MM.1S (cell line): ENCODE data around the gene SMIM38.

Experiments used
- DNase-seq: peaks from one replicate; pipeline ENCODE4 v3.0.0-alpha.2; 2015
- H2AFZ ChIP-seq: fragments of 300-600 bp; sonication (generic); 2 replicates; pipeline ENCODE4 v1.6.0; 2016; ENCODE audit warnings: antibody characterized with exemption, low read length
- H3F3A ChIP-seq: fragments of 300-600 bp; sonication (generic); 2 replicates; pipeline ENCODE4 v1.6.1; 2016; ENCODE audit warnings: mild to moderate bottlenecking, antibody characterized with exemption, low read length, moderate library complexity, mixed read lengths; ENCODE audit not compliant: insufficient read depth
- H3K27ac ChIP-seq: fragments of 300-600 bp; sonication (generic); 2 replicates; pipeline ENCODE4 v1.5.1; 2016; ENCODE audit warnings: mild to moderate bottlenecking, low read length
- H3K27me3 ChIP-seq: fragments of 300-600 bp; sonication (generic); replicated peaks from 2 replicates; pipeline ENCODE4 v1.6.0; 2016; ENCODE audit warnings: low read length; ENCODE audit not compliant: insufficient read depth
- H3K36me3 ChIP-seq: fragments of 300-600 bp; sonication (generic); replicated peaks from 2 replicates; pipeline ENCODE4 v1.6.1; 2016; ENCODE audit warnings: mild to moderate bottlenecking, low read length, mixed read lengths; ENCODE audit not compliant: insufficient read depth
- H3K4me1 ChIP-seq: fragments of 300-600 bp; sonication (generic); 2 replicates; pipeline ENCODE4 v1.6.1; 2016; ENCODE audit warnings: low read length, mixed read lengths
- H3K4me2 ChIP-seq: fragments of 300-600 bp; sonication (generic); 2 replicates; pipeline ENCODE4 v1.6.0; 2016; ENCODE audit warnings: low read depth, low read length
- H3K4me3 ChIP-seq: fragments of 300-600 bp; sonication (generic); 2 replicates; pipeline ENCODE4 v1.5.1; 2016; ENCODE audit warnings: low read length, mixed read lengths
- H3K79me2 ChIP-seq: fragments of 300-600 bp; sonication (generic); 2 replicates; pipeline ENCODE4 v1.6.1; 2016; ENCODE audit warnings: mixed run types, low read length, mixed read lengths
- H3K9ac ChIP-seq: fragments of 300-600 bp; sonication (generic); 2 replicates; pipeline ENCODE4 v1.6.1; 2016; ENCODE audit warnings: low read length, mixed read lengths
- H3K9me2 ChIP-seq: fragments of 300-600 bp; sonication (generic); replicated peaks from 2 replicates; pipeline ENCODE4 v1.6.1; 2016; ENCODE audit warnings: mild to moderate bottlenecking, low read length, mixed read lengths; ENCODE audit not compliant: insufficient read depth
- H3K9me3 ChIP-seq: fragments of 300-600 bp; sonication (generic); replicated peaks from 2 replicates; pipeline ENCODE4 v1.6.1; 2016; ENCODE audit warnings: mild to moderate bottlenecking, low read length, mixed read lengths; ENCODE audit not compliant: insufficient read depth
- H4K20me1 ChIP-seq: fragments of 300-600 bp; sonication (generic); 2 replicates; pipeline ENCODE4 v1.6.1; 2016; ENCODE audit warnings: mild to moderate bottlenecking, low read length, moderate library complexity, mixed read lengths; ENCODE audit not compliant: insufficient read depth
- CTCF ChIP-seq: fragments of 300-600 bp; sonication (generic); IDR thresholded peaks from 2 replicates; pipeline ENCODE4 v1.5.1; 2016; ENCODE audit warnings: antibody characterized with exemption, low read length, mixed read lengths
- EZH2 ChIP-seq: fragments of 300-600 bp; sonication (generic); optimal IDR thresholded peaks from 2 replicates; pipeline ENCODE3; 2017; ENCODE audit warnings: low read depth, mild to moderate bottlenecking, antibody characterized with exemption, low read length, mixed read lengths
- EZH2phosphoT487 ChIP-seq: fragments of 300-600 bp; sonication (generic); IDR thresholded peaks from 2 replicates; pipeline ENCODE4 v1.6.1; 2018; ENCODE audit warnings: antibody characterized with exemption, low read length

Gene SMIM38

GRCh38 chr11:69159150-69159852, 3.6 kb downstream of the SMIM38 start:
- H3K27me3 ChIP-seq = peaks cover 42% of the 10 kb centered on the region
- H3K36me3 ChIP-seq = no peaks in the 10 kb centered on the region
- no peak overlapping the region for H3K9ac ChIP-seq
- no peaks in the 10 kb centered on the region for H3K9me3 ChIP-seq
- TF ChIP-seq EZH2 (no peak), EZH2phosphoT487 (no peak), CTCF (no peak)
- no peaks in the 10 kb centered on the region for H3K79me2 ChIP-seq
- H3F3A ChIP-seq = no peaks in the 10 kb centered on the region
- H3K4me2 ChIP-seq = no peak overlapping the region
- no peak overlapping the region for H3K27ac ChIP-seq
- H3K4me3 ChIP-seq = no peak overlapping the region
- DNase-seq = no peak
- no peak overlapping the region for H2AFZ ChIP-seq
- H3K4me1 ChIP-seq = no peaks in the 10 kb centered on the region
- H3K9me2 ChIP-seq = no peaks in the 10 kb centered on the region
- no peaks in the 10 kb centered on the region for H4K20me1 ChIP-seq

GRCh38 chr11:69160296-69161116, 4.8 kb downstream of the SMIM38 start:
- Histone ChIP-seq H3K27ac (no peak overlapping the region), H3K36me3 (no peaks in the 10 kb centered on the region), H3K9me2 (no peaks in the 10 kb centered on the region), H3K9me3 (no peaks in the 10 kb centered on the region), H3K4me1 (0 out of 2 replicates have a peak, but pooled peaks cover under 1% of the 10 kb centered on the region), H3K27me3 (peaks cover 34% of the 10 kb centered on the region), H3K4me2 (no peak overlapping the region), H3F3A (no peaks in the 10 kb centered on the region), H2AFZ (no peak overlapping the region), H3K79me2 (no peaks in the 10 kb centered on the region), H3K4me3 (no peak overlapping the region), H4K20me1 (no peaks in the 10 kb centered on the region), H3K9ac (no peak overlapping the region)
- no peak for DNase-seq
- TF ChIP-seq EZH2phosphoT487 = no peak

GRCh38 chr11:69161117-69161407, 5.3 kb downstream of the SMIM38 start:
- Histone ChIP-seq H3K36me3 (no peaks in the 10 kb centered on the region), H3K9me3 (no peaks in the 10 kb centered on the region), H3K27ac (no peak overlapping the region), H4K20me1 (no peaks in the 10 kb centered on the region), H3K9me2 (no peaks in the 10 kb centered on the region), H3K9ac (no peak overlapping the region), H3K4me3 (no peak overlapping the region), H3K4me1 (peaks cover 6% of the 10 kb centered on the region), H3K27me3 (peaks cover 28% of the 10 kb centered on the region), H3F3A (no peaks in the 10 kb centered on the region), H3K79me2 (no peaks in the 10 kb centered on the region), H3K4me2 (no peak overlapping the region), H2AFZ (no peak overlapping the region)
- TF ChIP-seq EZH2 (no peak), EZH2phosphoT487 (no peak), CTCF (no peak)
- DNase-seq = no peak

GRCh38 chr11:69162505-69162904, 6.8 kb downstream of the SMIM38 start:
- Histone ChIP-seq H3K36me3 (no peaks in the 10 kb centered on the region), H3K9ac (no peak overlapping the region), H3K4me2 (no peak overlapping the region), H4K20me1 (no peaks in the 10 kb centered on the region), H3K27ac (no peak overlapping the region), H3K27me3 (peaks cover 14% of the 10 kb centered on the region), H3F3A (no peaks in the 10 kb centered on the region), H3K79me2 (no peaks in the 10 kb centered on the region), H3K4me1 (peaks cover 17% of the 10 kb centered on the region), H3K9me2 (no peaks in the 10 kb centered on the region), H2AFZ (no peak overlapping the region), H3K9me3 (no peaks in the 10 kb centered on the region), H3K4me3 (no peak overlapping the region)
- no peak for TF ChIP-seq EZH2phosphoT487
- TF ChIP-seq EZH2 = no peak
- TF ChIP-seq CTCF = no peak
- no peak for DNase-seq
